NCI-H187 treated with DMSO at 0.1 percent for 48 hours (cell line): Measurements from ENCODE around the gene HSPG2.

Experiments used
- DNase-seq: peaks from one replicate; lab custom pipeline; 2025; lab: John Stamatoyannopoulos, UW

HSPG2 gene

DNA sequence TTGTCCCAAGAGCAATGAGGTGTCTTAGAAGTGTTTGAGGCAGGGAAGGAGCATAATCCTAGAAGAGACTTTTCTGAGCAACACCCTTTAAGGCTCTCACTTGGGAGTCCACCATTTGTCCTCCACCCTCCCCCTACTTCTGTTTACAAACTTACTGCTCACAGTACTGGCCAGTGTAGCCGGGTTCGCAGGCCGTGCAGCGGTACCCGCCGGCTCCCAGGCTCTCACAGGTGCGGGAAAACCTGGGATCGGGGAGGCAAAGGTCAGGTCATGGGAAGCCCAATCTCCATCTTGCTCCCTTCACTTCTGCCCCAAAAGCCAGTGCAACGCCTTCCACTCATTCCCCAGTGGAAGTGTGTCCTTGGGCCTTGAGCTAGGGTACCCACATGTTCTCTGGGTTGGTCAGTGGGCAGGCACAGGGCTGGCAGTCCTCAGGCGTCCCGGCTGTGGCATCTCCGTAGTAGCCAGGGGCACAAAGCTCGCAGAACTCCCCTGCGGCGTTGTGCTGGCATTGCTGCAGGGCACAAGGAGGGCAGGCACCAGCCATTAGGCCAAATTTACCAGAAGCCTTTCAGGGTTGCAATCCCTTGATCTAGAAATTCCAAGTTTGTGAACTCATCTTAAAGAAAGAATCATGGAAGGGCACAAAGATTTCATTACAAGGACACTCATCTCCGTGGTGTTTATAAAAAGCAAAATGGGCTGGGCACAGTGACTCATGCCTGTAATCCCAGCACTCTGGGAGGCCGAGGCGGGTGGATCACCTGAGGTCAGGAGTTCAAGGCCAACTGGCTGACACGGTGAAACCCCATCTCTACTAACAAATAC lies 75.3 kb downstream of the HSPG2 start:
- DNase-seq: no peak

- no peak for DNase-seq
Observed at GRCh38 chr1:21860971-21861370, 76.1 kb downstream of the HSPG2 start.

DNA sequence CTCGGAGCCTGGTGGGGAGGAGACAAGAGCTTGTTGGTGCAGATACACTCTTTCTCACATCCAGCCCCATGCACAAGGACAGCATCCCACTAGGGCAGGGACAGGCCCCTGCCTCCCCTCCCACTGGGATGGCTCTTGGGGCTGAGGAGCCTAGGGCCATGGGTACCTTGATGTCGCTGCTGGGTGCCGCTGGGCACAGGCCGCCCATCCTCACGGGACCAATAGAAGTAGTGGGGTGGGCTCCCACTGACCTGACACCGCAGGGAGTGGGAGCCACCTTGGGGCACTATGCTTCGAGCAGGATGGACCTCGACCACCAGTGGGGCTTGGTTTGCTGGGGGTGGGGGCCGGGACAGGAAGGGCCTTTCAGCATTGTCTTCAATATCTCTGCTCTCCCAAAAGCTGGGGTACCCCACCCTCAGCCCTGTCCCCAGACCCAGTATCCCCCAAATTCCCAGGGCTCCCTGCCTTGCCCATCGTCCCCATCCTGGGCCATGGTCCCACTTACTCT lies 77.4 kb downstream of the HSPG2 start:
- DNase-seq: no peak

DNA sequence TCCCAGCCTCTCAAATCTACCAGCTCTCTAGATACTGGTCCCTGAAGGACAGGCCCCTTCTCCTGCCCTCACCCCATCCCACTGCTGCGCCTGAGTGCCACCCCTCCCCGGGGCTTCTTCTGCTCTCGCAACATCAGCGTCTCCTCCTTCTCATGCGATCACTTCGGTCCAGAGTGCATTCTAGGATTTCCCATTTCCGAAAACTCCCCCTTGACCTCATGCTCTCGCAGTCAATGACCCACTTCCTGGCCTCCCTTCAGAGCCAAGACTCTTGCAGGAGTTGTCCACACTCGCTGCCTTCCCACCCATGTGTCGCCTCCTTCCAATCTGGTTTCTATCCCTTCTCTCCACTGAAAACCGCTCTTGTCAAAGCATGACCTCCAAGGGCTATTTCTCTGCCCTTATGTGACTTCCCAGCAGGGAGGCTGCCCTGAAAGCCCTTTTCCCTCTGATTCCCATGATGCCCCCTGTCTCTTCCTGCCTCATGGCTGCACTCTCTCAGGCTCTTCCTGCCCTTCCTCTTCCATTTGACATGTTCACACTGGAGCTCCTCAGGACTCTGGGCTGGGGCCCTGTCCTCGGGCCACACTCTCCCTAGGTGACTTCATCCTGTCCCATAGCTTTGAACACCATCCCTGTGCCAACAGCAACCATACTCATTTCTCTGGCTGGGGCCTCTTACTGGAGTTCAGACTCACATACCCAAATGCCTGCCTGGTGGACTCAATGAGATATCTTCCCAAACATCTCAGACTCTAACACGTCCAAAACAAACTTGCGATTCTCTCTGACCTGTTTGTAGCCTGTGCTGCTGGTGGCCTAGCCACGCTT lies 79.1 kb downstream of the HSPG2 start:
- DNase-seq: no peak

- DNase-seq: no peak
Observed at GRCh38 chr1:21857142-21857839, 79.8 kb downstream of the HSPG2 start.

DNA sequence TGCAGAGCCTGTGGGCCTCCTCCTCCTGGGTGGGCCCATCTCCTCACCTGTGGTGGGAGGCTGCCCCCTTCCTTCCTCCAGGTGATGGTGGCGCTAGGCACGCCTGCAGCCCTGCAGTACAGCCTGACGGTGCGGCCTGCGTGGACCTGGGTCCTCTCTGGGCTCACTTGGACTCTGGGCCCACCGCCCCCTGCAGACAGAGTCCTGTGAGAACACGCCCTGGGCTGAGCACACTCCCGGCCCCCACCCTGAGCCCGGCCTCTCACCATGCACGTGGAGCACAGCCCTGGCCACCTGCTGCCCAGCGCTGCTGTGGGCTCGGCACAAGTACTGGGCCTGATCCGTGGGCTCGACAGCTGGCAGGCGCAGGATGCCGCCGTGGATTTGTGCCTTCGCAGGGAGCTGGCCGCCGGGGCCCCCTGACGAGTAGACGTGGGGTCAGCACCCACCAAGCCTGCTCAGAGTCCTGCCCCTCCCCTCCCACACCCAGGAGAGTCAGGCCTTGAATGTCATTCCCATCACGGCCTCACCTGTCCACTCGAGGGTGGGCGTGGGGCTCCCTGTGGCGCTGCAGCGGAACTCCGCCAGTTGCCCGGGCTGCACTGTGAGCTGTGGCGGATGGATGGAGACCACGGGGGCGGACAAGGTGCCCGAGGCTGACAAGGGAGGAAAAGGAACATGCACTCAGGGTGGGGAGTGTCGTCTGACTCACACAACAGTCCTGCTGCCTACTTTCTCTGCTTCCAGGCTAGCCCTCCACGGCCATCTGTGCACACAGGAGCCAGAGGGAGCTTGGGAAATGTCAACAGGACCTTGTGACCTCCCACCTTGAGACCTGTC lies 81.6 kb downstream of the HSPG2 start:
- DNase-seq: no peak

DNA sequence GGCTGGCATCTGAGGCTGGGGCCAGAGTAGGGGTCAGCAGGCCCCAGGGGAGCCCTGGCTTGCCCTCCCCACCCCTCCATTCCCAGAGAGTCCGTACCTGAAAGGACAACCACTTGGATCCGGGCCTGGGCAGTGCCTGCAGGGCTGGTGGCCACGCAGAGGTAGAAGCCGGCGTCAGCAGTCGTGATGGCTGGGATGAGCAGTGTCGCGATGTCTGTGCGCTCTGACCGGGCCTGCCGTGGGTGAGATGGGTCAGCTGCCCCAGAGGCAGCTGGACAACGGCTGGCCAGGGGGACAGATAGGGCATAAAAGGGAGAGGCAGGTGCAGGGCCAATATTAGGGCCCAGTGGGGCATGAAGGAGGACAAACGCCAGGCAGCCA lies 82.4 kb downstream of the HSPG2 start:
- no peak for DNase-seq

DNA sequence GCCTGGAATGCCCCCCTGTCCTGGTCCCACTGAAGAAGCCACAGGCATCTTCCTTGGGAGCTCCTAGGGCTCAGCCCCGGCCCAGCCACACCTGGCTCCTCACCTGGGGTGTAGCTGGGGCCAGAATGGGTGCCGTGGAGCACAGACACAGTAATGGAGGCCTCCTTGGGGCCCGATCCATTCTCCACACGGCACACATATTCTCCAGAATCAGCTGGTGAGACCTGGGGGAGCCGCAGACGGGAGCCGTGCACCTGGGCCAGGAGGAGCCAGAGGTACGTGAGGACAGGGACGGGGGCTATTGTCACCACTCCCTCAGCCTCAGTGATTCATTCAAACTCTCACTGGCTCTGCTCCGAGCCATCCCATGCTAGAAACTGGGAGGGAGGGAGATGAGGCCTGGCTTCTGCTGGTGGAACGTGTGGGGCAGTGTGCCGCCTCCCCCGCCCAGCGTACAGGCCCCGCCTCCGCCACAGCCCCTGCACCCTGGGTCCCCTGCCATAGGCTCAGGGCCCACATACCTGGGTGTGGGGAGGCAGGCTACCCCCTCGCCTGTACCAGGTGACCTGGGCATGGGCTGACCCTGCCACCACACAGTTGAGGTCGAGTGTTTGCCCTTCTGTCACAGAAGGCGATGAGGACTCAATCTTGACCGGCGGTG lies 82.9 kb downstream of the HSPG2 start:
- no peak for DNase-seq

- no peak for DNase-seq
Observed at GRCh38 chr1:21853131-21853427, 84.0 kb downstream of the HSPG2 start.

- no peak for DNase-seq
Observed at GRCh38 chr1:21852282-21853130, 84.6 kb downstream of the HSPG2 start.

GRCh38 chr1:21851430-21852250 lies 85.5 kb downstream of the HSPG2 start:
- no peak for DNase-seq

- no peak for DNase-seq
Observed at GRCh38 chr1:21849909-21850576, 87.1 kb downstream of the HSPG2 start.

DNA sequence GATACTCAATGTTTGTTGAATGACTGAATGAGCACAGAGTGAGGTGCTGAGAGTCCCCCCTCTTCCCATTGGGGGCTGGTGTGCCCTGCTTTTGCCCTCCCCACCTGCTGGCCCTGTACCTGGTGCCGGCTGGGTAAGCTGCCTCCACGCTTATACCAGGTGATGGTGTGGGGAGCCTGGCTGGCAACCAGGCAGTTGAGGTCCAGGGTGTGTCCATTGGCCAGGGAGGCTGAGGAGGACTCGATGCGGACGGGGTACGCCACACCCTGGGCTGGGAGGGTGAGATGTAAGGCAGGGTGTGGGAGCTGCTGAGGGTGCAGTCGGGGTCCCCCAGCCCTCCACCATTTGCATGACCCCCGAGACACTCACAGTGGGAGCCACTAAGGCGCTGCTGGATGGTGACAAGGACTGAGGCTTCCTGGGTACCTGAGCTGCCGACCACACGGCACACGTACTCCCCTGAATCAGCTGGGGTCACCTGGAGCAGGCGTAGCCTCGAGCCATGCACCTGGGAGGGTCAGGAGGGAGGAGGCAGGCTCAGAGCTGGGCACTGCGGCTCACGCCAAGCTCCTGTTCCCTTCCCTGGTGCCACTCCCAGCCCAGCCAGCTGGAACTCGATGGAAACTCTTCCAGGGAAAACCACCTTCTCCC lies 88.5 kb downstream of the HSPG2 start:
- DNase-seq: no peak

- DNase-seq: no peak
Observed at GRCh38 chr1:21847223-21848205, 89.6 kb downstream of the HSPG2 start.

DNA sequence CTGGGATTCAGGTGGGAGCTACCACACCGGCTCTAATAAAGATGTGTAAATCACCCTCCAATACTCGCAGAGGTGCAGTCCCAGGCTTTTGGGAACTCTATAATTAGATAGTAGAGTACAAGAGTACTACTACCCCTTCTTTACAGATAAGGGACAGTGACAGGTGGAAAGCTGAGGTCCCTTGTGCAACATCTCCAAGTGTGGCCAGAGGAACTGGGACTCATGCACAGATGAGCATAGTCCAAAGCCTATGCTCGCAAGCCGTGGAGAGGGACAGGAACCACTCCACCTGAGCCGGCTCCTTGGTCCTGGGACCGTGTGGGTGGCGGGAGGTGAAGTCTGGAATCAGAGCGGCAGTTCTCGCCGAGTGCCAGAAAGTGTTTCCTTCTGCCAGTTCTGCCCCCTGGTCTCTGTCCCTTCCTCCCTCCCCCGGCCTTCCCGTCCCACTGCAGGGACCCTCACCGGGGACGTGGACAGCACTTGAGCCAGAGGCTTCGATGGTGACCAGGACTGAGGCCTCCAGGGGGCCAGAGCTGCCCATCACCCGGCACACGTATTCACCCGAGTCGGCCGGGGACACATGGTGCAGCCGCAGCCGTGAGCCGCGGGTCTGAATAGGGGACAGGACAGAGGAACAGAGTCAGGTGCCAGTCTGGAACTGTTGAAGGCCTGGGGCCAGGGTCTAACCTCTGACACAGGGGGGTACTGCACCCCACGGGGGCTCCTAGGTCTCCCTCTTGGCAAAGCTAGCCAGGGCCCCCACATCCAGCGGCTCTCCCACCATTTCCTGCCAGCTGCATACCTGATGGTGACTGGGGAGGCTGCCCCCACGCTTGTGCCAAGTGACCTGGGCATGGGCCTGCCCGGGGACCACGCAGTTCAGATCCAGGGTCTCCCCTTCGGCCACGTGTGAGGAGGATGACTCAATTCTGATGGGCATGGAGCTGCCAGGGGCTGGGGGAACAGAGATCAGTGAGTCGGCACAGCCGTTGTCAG lies 91.2 kb downstream of the HSPG2 start:
- no peak for DNase-seq

DNA sequence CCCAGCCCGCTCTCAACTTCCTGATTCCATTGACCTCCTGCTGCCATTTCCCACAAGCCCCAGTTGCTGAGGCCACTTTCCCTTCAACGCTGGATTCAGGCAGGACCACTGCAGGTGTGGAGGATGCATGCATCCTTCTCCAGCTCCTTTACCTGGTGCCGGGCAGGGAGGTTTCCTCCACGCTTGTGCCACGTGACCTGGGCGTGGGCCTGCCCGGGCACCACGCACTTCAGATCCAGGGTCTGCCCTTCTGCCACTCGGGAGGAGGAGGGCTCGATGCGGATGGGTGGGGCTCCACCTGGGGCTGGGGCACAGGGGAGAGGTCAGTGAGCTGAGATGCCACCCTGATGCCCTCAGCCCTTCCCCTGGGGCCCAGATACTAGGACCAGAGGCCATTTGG lies 93.1 kb downstream of the HSPG2 start:
- no peak for DNase-seq
